ENCODE results near the gene CAMKMT.

DNA sequence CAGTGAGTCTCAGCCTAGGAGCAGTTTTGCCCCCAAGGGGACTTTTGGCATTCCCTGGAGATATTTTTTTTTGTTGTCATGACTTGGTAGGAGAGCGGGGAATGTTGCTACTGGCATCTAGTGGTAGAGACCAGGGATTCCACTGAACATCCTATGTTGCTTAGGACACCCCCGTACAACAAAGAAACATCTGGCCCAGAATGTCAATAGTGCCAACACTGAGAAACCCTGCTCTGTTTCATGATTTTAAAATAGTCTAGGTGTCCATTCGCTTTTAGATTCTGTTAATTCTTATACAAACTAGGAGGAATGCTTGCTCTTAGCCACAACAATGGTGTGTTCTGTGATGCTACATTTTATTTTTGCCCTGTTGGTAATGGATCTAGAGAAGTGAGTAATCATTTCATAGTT lies 353.9 kb downstream of the CAMKMT start:
- TF ChIP-seq, protein P1, sequence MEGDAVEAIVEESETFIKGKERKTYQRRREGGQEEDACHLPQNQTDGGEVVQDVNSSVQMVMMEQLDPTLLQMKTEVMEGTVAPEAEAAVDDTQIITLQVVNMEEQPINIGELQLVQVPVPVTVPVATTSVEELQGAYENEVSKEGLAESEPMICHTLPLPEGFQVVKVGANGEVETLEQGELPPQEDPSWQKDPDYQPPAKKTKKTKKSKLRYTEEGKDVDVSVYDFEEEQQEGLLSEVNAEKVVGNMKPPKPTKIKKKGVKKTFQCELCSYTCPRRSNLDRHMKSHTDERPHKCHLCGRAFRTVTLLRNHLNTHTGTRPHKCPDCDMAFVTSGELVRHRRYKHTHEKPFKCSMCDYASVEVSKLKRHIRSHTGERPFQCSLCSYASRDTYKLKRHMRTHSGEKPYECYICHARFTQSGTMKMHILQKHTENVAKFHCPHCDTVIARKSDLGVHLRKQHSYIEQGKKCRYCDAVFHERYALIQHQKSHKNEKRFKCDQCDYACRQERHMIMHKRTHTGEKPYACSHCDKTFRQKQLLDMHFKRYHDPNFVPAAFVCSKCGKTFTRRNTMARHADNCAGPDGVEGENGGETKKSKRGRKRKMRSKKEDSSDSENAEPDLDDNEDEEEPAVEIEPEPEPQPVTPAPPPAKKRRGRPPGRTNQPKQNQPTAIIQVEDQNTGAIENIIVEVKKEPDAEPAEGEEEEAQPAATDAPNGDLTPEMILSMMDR (conservative IDR thresholded peaks at IDR 0.05; ENCODE audit: low read length): peak; percentile 54
- TF ChIP-seq EZH2phosphoT487 (IDR thresholded peaks at IDR 0.05; ENCODE audit: borderline replicate concordance, low read depth, low read length): no peak
